ENCODE data around the gene VDAC1.

DNA sequence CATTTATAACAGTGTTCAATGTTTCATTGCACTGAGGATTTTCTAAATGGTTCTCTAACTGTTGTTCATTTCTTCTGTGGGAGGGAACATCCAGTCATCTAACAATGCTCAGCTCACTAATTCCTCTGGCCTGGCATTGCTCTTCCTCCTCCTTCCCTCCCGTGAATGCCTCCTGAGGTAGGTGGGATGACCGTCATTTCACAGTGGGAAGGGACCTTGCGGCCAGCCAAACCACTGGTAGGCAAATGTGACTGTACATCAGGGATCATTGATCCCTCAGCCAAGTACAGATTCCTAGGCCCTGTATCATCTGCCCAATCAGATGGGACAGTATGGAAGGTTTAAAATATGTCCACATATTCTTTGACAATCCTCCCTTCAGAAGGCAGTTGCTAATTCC is 23.7 kb upstream of the VDAC1 start:
- TF ChIP-seq, protein P1, sequence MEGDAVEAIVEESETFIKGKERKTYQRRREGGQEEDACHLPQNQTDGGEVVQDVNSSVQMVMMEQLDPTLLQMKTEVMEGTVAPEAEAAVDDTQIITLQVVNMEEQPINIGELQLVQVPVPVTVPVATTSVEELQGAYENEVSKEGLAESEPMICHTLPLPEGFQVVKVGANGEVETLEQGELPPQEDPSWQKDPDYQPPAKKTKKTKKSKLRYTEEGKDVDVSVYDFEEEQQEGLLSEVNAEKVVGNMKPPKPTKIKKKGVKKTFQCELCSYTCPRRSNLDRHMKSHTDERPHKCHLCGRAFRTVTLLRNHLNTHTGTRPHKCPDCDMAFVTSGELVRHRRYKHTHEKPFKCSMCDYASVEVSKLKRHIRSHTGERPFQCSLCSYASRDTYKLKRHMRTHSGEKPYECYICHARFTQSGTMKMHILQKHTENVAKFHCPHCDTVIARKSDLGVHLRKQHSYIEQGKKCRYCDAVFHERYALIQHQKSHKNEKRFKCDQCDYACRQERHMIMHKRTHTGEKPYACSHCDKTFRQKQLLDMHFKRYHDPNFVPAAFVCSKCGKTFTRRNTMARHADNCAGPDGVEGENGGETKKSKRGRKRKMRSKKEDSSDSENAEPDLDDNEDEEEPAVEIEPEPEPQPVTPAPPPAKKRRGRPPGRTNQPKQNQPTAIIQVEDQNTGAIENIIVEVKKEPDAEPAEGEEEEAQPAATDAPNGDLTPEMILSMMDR (conservative IDR thresholded peaks at IDR 0.05 in 1 of 2, IDR thresholded peaks at IDR 0.05 in 1 of 2; ENCODE audit: low read depth in 1 of 2, low read length in 2 of 2): no peak
- TF ChIP-seq EZH2 (IDR thresholded peaks at IDR 0.05; ENCODE audit: low read length, missing control alignments): no peak

Data from fibroblast of lung (primary cell).